LNCaP clone FGC (cell line): ENCODE measurements around the gene PRDM15.

ENCODE experiments used
- DNase-seq: peaks from one replicate; pipeline ENCODE4 v3.0.0-alpha.2; 2011; ENCODE audit warnings: low read depth
- H3K4me3 ChIP-seq: 2 replicates; pipeline ENCODE4 v1.5.1; 2011; ENCODE audit warnings: mild to moderate bottlenecking, low read depth, low read length, control low read depth
- CTCF ChIP-seq: IDR thresholded peaks from 2 replicates; pipeline ENCODE4 v1.5.1; 2012; ENCODE audit warnings: mild to moderate bottlenecking; ENCODE audit not compliant: control insufficient read depth, insufficient read depth; ENCODE audit errors: extremely low read depth

The PRDM15 gene

GRCh38 chr21:41825881-41826280 lies 53.3 kb downstream of the PRDM15 start:
- no peak overlapping the region for H3K4me3 ChIP-seq
- no peak for DNase-seq
- no peak for TF ChIP-seq CTCF

- no peak for DNase-seq
- no peak for TF ChIP-seq CTCF
- no peak overlapping the region for H3K4me3 ChIP-seq
These were observed 53.9 kb downstream of the PRDM15 start for GRCh38 chr21:41825216-41825615.

- no peak for DNase-seq
- no peak overlapping the region for H3K4me3 ChIP-seq
These were observed 54.5 kb downstream of the PRDM15 start for GRCh38 chr21:41824466-41825207.

GRCh38 chr21:41823906-41824305 lies 55.2 kb downstream of the PRDM15 start:
- H3K4me3 ChIP-seq: no peak overlapping the region
- TF ChIP-seq CTCF: no peak
- DNase-seq: no peak

More at GRCh38 chr21:41824466-41825207, 54.5 kb downstream of the PRDM15 start:
- TF ChIP-seq CTCF: no peak

GRCh38 chr21:41823166-41823565 lies 56.0 kb downstream of the PRDM15 start:
- H3K4me3 ChIP-seq: no peak overlapping the region
- DNase-seq: no peak
- TF ChIP-seq CTCF: no peak

GRCh38 chr21:41821756-41822431 lies 57.2 kb downstream of the PRDM15 start:
- no peak overlapping the region for H3K4me3 ChIP-seq
- no peak for TF ChIP-seq CTCF
- DNase-seq: no peak
